SIG-M5 (cell line): Measurements from ENCODE around the gene BCOR.

Source experiments
- DNase-seq: peaks from one replicate; lab custom pipeline; 2025; lab: John Stamatoyannopoulos, UW

Gene BCOR

GRCh38 chrX:40019541-40019940, 78.2 kb downstream of the BCOR start:
- no peak for DNase-seq

DNA sequence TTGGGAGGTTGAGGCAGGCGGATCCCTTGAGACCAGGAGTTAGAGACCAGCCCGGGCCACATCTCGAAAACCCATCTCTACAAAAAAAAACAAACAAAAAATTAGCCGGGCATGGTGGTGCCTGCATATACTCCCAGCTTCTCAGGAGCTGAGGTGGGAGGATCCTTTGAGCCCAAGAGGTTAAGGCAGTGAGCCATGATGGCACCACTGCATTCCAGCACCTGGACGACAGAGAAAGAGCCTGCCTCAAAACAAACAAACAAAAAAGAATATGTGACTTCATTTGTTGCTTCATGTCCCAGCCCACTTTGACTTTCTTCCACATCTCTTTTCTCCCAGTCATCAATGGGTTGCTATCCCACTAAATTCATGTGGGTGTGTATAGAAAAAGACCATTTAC, 79.7 kb downstream of the BCOR start:
- DNase-seq = no peak

DNA sequence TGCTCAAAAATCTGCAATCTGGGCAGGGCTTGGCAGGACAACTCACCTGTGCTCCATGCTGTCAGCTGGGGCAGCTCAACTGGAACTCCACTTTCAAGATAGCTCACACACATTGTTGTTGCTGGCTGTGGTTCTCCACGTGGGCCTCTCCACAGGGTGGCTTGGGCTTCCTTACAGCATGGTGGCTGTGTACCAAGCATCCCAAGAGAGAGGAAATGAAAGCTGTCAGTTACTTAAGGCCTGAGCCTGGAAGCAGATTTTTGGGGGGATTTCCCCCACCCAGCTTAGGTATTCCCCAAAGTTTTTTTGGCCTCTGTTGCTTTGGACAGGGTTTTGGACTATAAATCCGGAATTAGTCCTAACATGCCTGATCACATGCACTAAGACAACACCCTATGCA, 81.0 kb downstream of the BCOR start:
- no peak for DNase-seq

DNA sequence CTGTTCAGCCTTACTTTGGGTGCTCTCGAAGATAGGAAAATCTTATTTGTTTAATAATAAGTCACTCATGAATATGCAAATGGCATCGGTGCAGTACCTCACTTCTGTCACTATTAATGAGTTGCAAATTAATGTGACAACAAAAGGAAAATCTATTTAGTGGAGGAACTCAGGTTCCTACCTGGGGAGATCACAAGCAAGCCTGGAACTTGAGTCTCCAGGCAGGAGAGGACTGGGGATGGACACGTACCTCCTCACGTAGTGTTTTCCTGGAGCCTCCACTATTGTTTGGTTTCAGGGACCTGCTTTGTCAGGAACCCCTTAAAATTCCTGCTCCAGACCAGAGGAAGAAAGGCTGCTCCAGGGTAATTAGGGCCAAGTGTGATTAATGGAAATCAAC, 82.1 kb downstream of the BCOR start:
- DNase-seq = no peak

- no peak for DNase-seq
Measured at GRCh38 chrX:40013266-40014195, 84.2 kb downstream of the BCOR start.

GRCh38 chrX:40012868-40013265, 84.9 kb downstream of the BCOR start:
- DNase-seq = no peak

DNA sequence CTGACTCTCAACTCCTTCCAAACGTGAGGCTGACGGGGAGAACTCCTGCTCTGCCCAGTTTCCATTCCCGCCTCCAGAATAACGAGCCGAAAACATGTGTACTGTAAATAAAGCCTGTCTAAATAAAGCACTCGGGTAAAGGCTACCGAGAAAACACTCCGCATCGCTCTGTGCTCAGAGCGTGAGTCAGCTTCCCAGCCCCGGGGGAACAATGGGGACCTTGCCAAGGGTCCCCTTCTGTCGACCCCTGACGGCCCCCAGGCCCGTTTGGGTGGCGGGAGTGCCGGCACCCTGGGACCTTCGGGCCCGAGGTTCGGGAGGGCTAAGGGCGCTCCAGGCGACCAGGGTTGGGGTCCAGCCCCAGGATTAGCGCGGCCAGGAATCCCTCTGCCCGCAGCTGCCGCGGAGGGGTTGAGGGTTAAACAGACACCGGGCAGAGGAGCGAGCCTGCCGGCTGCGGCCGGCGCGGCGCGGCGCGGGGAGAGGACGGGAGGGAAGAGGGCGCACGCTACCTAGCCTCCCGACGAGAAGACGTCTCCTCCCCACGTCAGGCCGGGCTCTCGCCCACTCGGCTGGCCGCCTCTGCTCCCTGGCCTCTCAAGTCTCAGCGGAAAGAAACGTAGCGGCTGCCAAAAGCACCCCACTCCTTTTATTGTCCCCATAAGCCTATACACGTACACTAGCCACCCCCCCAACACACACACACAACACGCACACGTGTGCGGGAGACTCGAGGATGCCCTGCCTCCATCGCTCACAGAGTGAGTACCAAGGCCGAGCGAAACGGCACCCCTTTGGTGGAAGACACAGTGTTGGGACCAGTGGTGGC, 85.5 kb downstream of the BCOR start:
- no peak for DNase-seq

DNA sequence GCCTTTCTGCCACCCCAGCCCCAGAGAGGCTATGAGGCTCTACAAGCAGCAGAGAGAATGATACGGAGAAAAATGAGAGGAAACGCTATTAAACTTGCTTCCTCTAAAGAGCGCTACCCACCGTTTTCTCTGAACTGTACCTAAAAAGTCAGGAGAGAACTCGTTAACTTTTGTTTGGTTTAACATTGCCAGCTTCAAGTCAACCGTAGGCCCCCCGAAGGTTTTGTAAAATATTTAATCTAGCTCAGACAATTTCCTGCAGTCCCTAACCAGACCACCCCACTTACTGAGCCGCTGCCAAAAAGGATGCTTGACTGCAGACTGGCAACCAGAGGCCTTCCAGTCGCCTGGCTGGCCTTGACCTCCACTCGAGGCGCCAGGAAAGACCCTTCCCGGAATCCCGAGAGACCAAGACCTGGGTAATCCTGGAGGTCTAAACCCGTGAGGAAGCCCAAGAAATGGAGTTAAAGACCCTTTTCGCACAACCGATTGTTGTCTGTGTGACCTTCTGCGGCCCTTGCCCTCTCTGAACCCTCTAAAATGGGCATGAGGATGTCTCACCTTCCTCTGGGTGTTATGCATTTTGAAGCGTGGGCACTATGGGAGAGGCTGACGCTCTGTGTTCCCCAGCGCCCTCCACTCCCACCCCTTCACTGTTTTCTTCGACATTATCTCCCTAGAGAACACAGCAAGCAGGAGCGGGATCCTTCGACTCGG, 86.3 kb downstream of the BCOR start:
- no peak for DNase-seq

DNA sequence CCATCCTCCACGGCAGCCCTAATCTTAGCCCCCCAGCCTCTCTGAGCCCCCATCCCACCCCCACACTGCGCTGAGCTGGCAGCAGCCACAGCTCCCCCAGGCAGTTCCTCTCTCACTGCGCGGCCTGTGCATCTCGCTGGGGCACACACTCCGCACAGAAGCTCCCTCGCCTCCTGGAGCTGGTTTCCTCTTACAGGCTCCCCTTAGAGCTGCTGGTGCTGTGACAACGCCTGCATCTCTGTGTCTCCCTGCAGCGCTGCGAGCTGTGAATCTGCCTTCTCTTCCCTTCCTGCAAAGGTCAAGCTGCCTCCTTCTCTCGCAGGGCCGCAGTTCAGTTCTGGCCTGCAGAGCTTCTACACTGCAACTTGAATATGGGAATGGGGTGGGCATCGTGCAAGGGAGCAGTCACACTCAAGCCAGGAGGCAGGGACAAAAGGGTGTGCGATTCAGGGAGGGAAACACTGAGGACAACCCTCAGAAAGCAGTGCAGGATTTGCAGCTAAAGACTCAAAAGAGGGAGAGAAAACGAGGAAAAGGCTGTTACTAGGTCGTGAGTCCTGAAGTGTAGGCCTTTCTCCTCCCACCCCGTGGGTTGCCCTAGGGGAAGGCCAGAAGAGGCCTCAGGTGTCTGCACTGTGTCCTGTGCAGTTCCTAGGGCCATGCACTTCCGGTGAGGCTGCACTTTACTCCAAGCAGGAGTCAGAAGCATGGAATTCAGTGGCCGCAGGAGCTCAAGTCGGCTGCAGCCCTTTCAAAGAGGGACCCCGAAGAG, 87.0 kb downstream of the BCOR start:
- no peak for DNase-seq

GRCh38 chrX:40009890-40010289, 87.9 kb downstream of the BCOR start:
- DNase-seq = no peak

DNA sequence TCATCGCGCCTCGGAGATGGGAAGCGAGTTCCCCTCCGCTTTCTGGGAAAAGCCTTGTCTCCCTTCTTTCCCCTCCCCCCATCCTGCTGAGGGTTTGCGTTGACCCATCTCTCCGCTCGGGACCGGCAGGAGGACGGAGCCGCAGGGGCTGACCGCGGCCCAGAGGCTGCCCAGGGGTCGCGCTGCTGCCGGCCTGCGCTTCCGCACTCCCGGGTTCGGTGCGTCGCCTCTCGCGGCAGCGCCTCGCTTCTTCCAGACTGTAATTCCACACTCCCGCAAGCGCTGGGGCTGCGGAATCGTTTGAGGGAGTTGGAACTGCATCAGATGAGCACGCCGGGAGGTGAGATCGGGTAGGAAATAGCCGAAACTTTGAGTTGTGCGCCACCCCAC, 88.3 kb downstream of the BCOR start:
- no peak for DNase-seq

- DNase-seq = no peak
Measured at GRCh38 chrX:40008791-40009461, 88.8 kb downstream of the BCOR start.

DNA sequence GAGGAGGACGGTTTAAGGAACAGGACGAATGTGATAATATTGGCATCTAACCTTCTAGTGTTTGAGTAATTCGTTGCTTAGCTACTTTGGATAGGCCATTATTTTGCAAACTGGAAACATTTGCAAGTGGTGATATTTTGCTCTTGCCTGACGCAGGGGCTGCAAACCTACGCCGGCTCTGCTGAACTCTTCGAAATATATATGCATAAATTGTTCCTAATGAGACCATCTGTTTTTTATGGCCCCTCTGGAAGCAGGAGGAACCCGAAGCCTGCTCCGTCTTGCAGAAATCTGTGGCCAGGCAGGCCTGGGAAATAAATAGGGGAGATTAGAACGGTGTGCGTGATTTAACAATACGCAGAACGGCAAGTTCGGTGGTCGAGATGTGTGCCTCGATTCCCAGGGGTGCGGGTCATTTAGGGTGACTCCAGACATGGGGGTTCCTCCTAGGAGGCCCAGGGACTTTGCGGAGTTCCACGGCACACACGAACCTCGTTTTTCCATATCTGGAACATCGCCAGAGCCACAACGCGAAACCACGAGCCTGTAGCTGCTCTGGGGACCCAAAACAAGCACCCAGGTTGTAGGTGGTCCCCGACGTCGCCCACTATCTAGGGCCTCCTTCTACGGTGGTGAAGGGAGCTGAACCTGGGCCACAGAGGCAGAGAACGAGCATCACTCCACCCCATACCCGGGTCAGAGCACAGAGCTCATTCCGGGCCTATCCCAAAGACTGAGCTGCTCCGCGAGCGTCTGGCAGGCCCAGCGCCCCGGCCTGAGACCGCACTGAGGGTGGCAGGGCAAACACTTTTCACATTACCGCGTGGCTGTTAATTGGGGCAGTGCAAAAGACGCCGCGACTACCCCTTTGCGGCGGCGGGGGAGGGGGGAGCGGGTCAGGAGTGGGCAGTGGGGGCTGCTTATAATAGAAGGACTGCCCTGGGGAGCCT, 89.7 kb downstream of the BCOR start:
- DNase-seq = no peak

DNA sequence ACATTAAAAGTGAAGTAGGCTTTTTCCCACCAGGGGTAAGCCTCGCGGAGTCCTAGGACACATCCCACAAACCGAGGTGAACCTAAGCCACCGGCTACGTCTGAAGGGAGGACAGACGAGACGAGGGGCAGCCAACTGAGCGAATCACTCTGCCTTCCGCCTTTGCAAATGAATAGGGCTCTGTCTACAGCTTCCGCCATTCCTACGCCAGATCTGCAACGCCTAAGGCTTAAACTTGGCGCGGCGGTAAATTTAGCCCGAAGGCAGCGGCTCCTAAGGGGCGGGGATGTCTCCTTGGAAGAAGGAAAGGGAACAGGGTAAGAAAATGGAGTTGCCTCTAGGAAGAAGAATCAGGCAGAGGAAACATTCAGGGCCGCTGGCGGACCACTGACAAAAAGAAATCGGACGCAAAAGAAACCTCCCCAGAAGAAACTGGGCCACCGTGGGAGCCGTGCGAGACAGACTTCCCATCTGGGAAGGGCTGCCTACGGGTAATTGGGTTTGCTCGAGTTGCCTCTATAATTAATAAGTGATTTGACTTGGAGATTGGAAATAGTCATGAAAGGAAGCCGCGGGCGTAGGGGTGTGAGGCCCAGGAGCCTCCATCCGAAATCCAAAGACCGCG, 90.5 kb downstream of the BCOR start:
- no peak for DNase-seq

DNA sequence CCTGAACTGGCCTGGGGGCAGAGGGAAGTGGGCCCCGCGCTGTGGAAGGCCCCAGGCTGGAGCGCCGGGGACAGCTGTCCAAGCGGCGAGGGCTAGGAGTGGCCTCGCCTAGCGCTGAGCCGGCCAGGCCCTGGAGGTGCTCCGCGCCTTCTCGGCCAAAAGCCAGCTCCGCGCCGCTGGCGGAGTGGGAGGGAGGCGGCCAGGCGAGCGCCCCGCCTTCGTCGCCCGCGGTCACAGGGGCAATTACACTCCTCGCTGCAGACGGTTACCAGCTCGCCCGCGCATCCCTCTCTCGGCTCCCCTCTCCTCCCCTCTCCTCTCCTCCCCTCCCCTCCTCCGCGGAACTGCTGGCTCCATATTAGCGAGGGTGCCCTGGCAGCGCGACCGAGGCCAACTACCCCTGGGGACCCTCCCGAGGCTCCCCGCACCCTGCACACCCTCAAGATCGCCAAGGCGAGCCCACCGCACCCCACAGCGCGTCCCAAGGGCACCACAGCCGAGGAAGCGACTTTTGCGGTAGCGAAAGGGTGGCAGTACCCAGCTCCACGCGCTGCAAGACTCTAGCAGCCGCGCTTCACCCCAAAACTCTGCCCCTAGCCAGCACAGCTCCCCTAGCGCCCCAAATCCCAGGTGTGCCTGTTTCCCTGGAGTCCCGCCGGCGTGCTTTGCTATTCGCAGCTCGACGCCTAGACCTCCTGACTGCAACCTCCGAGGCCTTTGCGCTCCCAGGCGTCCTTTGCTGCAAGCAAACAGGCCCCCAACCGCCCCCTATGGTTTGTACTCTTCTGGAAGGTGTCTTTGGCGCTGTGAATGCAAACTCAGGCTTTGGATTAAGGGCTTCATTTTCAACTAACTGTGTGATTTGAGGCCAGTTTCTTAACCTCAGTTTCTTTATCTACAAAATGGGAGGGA, 91.4 kb downstream of the BCOR start:
- no peak for DNase-seq

DNA sequence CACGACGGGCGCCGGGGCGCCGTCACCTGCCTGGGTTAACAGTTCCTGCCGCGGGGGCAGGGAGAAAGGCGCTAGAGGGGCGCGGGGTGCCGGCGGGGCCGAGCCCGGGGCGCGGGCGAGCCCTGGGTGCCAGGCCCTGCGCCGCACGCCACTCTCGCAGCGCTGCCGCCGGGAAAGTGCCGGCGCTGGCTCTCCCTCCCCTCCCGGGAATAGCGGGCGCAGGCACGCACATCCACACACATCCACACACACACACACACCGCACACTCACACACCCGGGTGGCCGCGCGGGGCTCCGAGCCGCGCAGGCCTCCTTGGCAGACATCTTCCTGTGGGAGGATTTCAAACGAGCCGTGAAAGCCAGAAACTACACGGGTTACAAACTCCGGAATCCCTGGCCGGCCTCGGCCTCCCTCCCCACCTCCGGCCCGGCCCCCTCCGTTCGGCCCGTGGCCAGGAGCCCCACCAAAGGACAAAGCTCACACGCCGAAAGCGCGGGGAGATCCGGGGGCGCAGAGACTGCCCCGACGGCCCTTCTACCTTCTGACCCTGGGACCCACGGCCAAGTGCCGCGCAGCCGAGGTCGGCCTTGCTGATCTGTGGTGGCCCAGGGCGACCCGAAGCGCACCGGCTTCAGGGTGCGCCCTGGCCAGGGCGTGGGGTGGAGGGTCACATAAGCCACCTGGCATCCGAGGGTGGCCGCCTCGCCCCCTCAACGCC, 92.3 kb downstream of the BCOR start:
- DNase-seq = no peak

- no peak for DNase-seq
Measured at GRCh38 chrX:40004921-40005291, 92.9 kb downstream of the BCOR start.

DNA sequence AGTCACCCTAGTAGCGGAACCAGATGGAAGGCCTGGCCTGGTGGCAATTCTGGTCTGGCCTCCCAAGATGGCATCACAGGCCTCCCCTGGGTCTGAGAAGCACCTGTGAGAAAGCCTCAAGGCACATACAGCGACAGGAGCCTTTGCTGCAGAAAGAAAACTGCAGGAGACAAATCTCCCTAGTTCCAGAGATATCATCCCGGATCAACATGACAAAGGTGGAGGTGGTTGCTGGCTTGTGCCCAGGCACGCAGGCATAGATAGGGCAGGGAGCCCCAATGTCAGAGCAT, 93.6 kb downstream of the BCOR start:
- DNase-seq = no peak
